Activated CD8-positive, alpha-beta T cell treated with anti-CD3 and anti-CD28 coated beads for 36 hours (primary cell): ENCODE measurements around the gene SRSF9. TPM values are rescaled to one million over a fixed set of nuclear protein-coding genes. Genes with fewer than 3 reads are reported as not detected.

Experiments
- ATAC-seq: fragments of 200-7000 bp; cut with Tn5 transposase; one replicate; pipeline ENCODE4 v1.10.0; 2021; ENCODE audit warnings: mild to moderate bottlenecking, moderate library complexity
- CTCF ChIA-PET: fragments of 350-600 bp; sonication (Branson Sonifier 250); formaldehyde crosslinking; loops from one replicate; lab custom pipeline; 2021; ENCODE audit warnings: antibody characterized with exemption; lab: Charles Lee
- POLR2A ChIA-PET: fragments of 350-600 bp; sonication (Branson Sonifier 250); formaldehyde crosslinking; loops from one replicate; lab custom pipeline; 2021; ENCODE audit warnings: antibody characterized with exemption; lab: Charles Lee
- DNase-seq: peaks from one replicate; pipeline ENCODE4 v3.0.0-alpha.2; 2020
- H3K27ac Mint-ChIP-seq: one replicate; pipeline ENCODE4 v1.8.0; 2021; ENCODE audit warnings: mild to moderate bottlenecking, mixed read lengths
- H3K27me3 Mint-ChIP-seq: one replicate; pipeline ENCODE4 v1.8.0; 2021; ENCODE audit warnings: mixed read lengths
- H3K36me3 Mint-ChIP-seq: one replicate; pipeline ENCODE4 v1.8.0; 2021; ENCODE audit warnings: low read depth, mixed read lengths
- H3K4me1 Mint-ChIP-seq: one replicate; pipeline ENCODE4 v1.8.0; 2021; ENCODE audit warnings: low read depth, mixed read lengths
- H3K4me3 Mint-ChIP-seq: one replicate; pipeline ENCODE4 v1.8.0; 2021; ENCODE audit warnings: mild to moderate bottlenecking, moderate library complexity, mixed read lengths
- H3K9me3 Mint-ChIP-seq: one replicate; pipeline ENCODE4 v1.8.0; 2021; ENCODE audit warnings: mixed read lengths
- CTCF ChIP-seq: fragments of 200-600 bp; IDR thresholded peaks from one replicate; pipeline ENCODE4 v1.8.0; 2022; ENCODE audit warnings: antibody characterized with exemption, mild to moderate bottlenecking
- intact Hi-C: fragments of 100-400 bp; cut with micrococcal nuclease; formaldehyde crosslinking; loops from one replicate; pipeline ENCODE4 v1.10.0; 2022
- total RNA-seq, 2 experiments: library from RNA; stranded (reverse); gene quantifications; one replicate each; pipeline ENCODE4 v1.2.3, GENCODE V29; 2021

Gene SRSF9
- total RNA-seq, 2 experiments from 2014 or later, result 225 to 236 TPM

GRCh38 chr12:120432772-120433525 is 36.6 kb downstream of the SRSF9 start:
- ChIA-PET CTCF (interaction anchor here (1.2 to 1.4 kb wide), 2 partner anchors 66 to 109 kb away, joined by 3 to 4 read pairs; no protein-coding TSS in a partner anchor), POLR2A (interaction anchor here (0.6 to 0.8 kb wide), 2 partner anchors 17 to 113 kb away, joined by 3 read pairs; no protein-coding TSS in a partner anchor)
- H3K4me3 Mint-ChIP-seq, result no peak overlapping the region
- ATAC-seq, result no peak
- no peak overlapping the region for H3K27ac Mint-ChIP-seq
- no peaks in the 10 kb centered on the region for H3K9me3 Mint-ChIP-seq
- peaks cover 14% of the 10 kb centered on the region for H3K4me1 Mint-ChIP-seq
- intact Hi-C loops, result no loop called here
- no peaks in the 10 kb centered on the region for H3K36me3 Mint-ChIP-seq
- peak; percentile 33 for DNase-seq
- H3K27me3 Mint-ChIP-seq, result peaks cover 6% of the 10 kb centered on the region
- TF ChIP-seq CTCF, result no peak

GRCh38 chr12:120429368-120429767 is 40.2 kb downstream of the SRSF9 start:
- TF ChIP-seq CTCF, result no peak
- ChIA-PET CTCF (interaction anchor here (0.9 to 4.2 kb wide), 19 partner anchors 9 to 154 kb away, joined by 3 to 25 read pairs (median 4); partner anchors contain the start of gene SIRT4), POLR2A (interaction anchor here (0.9 kb wide), 2 partner anchors 9 to 136 kb away, joined by 3 read pairs; partner anchors contain the start of gene RNU4-1)
- no peaks in the 10 kb centered on the region for H3K36me3 Mint-ChIP-seq
- intact Hi-C loops, result no loop called here
- H3K27ac Mint-ChIP-seq, result no peak overlapping the region
- peaks cover 6% of the 10 kb centered on the region for H3K27me3 Mint-ChIP-seq
- peaks cover 10% of the 10 kb centered on the region for H3K4me1 Mint-ChIP-seq
- no peaks in the 10 kb centered on the region for H3K9me3 Mint-ChIP-seq
- DNase-seq, result no peak
- H3K4me3 Mint-ChIP-seq, result no peak overlapping the region
- ATAC-seq, result no peak

- H3K36me3 Mint-ChIP-seq, result no peaks in the 10 kb centered on the region
- no peak overlapping the region for H3K27ac Mint-ChIP-seq
- CTCF ChIA-PET, result interaction anchor here (0.9 to 4.2 kb wide), 5 partner anchors 61 to 93 kb away, joined by 3 to 25 read pairs (median 6); no protein-coding TSS in a partner anchor
- H3K27me3 Mint-ChIP-seq, result peaks cover 6% of the 10 kb centered on the region
- no peaks in the 10 kb centered on the region for H3K9me3 Mint-ChIP-seq
- no peak for TF ChIP-seq CTCF
- peaks cover 10% of the 10 kb centered on the region for H3K4me1 Mint-ChIP-seq
- intact Hi-C loops, result no loop called here
- DNase-seq (no peak), ATAC-seq (no peak)
- H3K4me3 Mint-ChIP-seq, result no peak overlapping the region
- POLR2A ChIA-PET, result interaction anchor here (0.9 to 1.3 kb wide), 3 partner anchors 17 to 152 kb away, joined by 3 read pairs; partner anchors contain the start of gene RNU4-1
Observed at GRCh38 chr12:120428597-120429229, 40.8 kb downstream of the SRSF9 start.

GRCh38 chr12:120425797-120426196 is 43.8 kb downstream of the SRSF9 start:
- Mint-ChIP-seq H3K4me3 (no peak overlapping the region), H3K27me3 (peaks cover 6% of the 10 kb centered on the region), H3K27ac (no peak overlapping the region), H3K36me3 (no peaks in the 10 kb centered on the region), H3K4me1 (peaks cover 4% of the 10 kb centered on the region), H3K9me3 (no peaks in the 10 kb centered on the region)
- intact Hi-C loops, result no loop called here
- ATAC-seq, result no peak
- TF ChIP-seq CTCF, result no peak
- ChIA-PET CTCF (interaction anchor here (1.1 kb wide), 1 partner anchor 18 kb away, joined by 3 read pairs; no protein-coding TSS in a partner anchor), POLR2A (interaction anchor here (1.1 kb wide), 1 partner anchor 49 kb away, joined by 3 read pairs; no protein-coding TSS in a partner anchor)
- no peak for DNase-seq
